GM20431 (cell line): ENCODE data around the gene GPBAR1.

ENCODE experiments used
- in situ Hi-C: fragments of 300-500 bp; cut with MseI, MboI; formaldehyde crosslinking; loops from one replicate; pipeline ENCODE4 v1.15.0; 2020; ENCODE audit warnings: low sequenced_read_pairs; ENCODE audit not compliant: unreplicated experiment

The GPBAR1 gene

DNA sequence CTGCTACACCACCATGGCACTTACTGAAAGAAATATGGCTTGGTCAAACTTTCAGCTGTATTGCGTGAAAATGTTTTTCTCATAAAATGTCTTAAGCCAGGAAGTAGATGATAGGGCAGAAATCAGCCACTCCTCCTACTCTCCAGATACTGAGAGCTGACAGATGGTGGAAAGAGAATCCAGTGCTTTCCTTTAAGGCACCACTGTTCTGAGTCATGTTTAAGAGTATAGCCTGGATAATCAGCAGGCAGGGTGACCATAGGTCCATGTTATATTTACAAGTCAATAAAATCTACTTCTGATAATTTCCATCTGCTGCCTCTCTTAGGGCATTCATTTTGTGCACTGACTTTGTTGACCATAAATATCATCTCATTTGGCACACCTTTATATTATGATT is 21.9 kb upstream of the GPBAR1 start:
- in situ Hi-C loops = no loop called here

DNA sequence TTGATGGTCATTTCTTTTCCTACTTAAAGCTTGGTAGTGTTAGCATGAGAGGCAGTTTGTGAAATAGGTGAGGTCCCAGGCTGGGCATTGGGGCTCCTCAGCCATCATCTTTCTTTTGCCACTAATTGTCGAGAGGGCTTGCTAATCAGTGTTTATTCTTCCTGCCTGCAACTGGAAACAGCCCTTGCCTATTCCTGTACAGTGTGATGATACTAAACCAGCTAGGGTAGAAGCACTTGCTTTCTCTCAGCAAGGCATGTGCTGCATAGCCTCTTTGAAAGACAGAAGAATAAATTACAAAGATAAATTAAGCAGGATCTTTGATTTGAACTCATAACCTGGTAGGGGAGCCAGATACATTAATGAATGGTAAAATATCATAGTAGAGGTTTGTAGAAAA is 16.6 kb upstream of the GPBAR1 start:
- in situ Hi-C loops = no loop called here

GRCh38 chr2:218244665-218245064 is 16.1 kb upstream of the GPBAR1 start:
- in situ Hi-C loops = no loop called here

DNA sequence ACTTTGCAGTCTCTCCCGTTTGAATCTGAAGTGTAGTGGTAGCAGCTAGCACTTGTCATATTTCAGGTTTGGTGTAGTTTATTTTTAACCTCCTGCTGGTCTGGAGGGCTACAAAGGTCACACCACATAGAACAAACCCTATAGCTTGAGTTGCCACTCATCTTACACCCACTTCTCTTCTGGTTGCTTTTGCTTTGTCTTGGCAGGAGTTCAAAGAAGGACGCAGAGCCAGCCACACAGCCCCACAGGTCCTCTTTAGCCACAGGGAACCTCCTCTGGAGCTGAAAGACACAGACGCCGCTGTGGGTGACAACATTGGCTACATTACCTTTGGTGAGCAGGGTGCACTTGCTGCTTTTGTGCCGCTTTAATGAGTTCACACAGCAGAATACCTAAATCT is 15.6 kb upstream of the GPBAR1 start:
- in situ Hi-C loops = no loop called here

DNA sequence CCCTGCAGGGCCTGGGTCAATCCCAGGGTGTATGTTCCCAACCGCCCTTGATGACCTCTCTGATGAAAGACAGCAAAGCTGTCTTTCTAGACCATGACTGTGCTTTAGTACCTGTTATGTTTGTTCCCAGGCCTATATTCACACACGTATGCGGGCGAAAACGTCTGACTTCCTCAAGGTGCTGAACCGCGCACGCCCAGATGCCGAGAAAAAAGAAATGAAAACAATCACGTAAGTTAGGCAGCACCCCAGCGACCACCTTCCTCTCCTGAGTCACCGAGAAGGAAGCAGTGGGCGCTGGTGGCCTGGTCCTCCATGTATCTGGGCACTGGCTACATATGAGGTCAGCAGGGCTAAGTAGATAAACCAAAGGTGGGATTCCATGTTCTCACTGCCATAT is 11.1 kb upstream of the GPBAR1 start:
- in situ Hi-C loops = loop anchor here (10.0 kb wide), 1 partner anchor 65 kb away; no protein-coding TSS in a partner anchor

GRCh38 chr2:218252509-218253231 is 8.1 kb upstream of the GPBAR1 start:
- in situ Hi-C loops = loop anchor here (10.0 kb wide), 1 partner anchor 68 kb away; no protein-coding TSS in a partner anchor

- in situ Hi-C loops = loop anchor here (10.0 kb wide), 1 partner anchor 68 kb away; no protein-coding TSS in a partner anchor
Measured at GRCh38 chr2:218253232-218253625, 7.6 kb upstream of the GPBAR1 start.

- in situ Hi-C loops = loop anchor here (10.0 kb wide), 1 partner anchor 71 kb away; no protein-coding TSS in a partner anchor
Measured at GRCh38 chr2:218255446-218255845, 5.4 kb upstream of the GPBAR1 start.

DNA sequence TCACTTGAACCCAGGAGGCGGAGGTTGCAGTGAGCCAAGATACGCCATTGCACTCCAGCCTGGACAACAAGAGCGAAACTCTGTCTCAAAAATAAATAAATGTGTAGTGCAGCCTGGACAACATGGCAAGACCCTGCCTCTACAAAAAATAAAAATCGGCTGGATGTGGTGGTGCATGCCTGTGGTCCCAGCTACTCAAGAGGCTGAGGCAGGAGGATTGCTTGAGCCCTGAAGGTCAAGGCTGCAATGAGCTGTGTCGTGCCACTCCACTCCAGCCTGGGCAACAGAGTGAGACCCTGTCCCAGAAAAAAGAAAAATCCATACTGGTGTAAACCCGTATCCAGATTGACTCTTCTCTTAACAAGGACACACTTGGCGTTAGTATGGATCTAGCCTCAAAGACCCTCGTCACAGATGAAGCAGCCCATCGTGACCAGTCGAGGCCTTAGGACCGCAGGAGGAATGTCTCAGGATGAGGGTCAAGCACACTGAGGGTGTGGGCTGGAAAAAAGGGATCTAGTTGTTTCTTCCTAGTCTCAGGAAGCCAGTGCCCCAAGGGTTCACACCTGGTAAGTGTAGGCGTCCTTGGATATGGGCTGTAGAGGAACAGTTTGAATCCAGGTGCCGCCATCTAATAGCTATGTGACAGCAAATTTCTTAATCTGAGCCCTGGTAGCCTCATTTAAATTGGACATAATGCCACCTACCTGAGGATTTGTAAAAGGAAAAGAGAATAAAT is 4.0 kb upstream of the GPBAR1 start:
- in situ Hi-C loops = loop anchor here (10.0 kb wide), 1 partner anchor 72 kb away; no protein-coding TSS in a partner anchor

DNA sequence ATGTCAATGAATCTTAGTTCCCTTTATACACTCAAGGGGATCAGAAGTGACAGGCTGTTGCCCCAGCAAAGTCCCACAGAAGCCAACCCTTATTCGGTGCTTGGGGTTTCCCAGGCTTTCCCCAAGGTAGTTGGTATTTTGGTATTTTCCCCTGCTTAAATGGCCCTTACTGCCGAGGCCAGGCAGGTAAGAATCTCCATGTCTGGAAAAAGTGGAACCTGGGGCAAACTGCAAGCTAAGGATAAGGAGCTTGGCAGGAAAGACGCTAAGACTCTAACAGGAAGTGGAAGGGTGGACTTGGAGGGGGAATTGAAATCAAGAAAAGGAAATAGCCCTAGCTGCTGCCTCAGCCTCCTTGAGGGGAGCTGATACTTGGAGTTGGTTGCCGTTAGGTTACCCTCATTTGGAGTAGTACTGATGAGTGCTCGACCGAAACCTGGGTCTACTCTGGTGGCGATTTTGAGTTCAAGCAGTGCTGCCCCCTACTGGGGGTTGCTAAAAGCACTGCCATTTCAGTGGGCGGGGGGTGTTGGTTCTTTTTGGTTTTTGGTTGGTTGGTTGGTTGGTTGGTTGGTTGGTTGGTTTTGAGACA is 3.3 kb upstream of the GPBAR1 start:
- in situ Hi-C loops = loop anchor here (10.0 kb wide), 1 partner anchor 73 kb away; no protein-coding TSS in a partner anchor

GRCh38 chr2:218259099-218259961 is 1.5 kb upstream of the GPBAR1 start:
- in situ Hi-C loops = loop anchor here (10.0 kb wide), 1 partner anchor 75 kb away; no protein-coding TSS in a partner anchor

- in situ Hi-C loops = no loop called here
Measured at GRCh38 chr2:218260166-218260565, 649 bp upstream of the GPBAR1 start.

DNA sequence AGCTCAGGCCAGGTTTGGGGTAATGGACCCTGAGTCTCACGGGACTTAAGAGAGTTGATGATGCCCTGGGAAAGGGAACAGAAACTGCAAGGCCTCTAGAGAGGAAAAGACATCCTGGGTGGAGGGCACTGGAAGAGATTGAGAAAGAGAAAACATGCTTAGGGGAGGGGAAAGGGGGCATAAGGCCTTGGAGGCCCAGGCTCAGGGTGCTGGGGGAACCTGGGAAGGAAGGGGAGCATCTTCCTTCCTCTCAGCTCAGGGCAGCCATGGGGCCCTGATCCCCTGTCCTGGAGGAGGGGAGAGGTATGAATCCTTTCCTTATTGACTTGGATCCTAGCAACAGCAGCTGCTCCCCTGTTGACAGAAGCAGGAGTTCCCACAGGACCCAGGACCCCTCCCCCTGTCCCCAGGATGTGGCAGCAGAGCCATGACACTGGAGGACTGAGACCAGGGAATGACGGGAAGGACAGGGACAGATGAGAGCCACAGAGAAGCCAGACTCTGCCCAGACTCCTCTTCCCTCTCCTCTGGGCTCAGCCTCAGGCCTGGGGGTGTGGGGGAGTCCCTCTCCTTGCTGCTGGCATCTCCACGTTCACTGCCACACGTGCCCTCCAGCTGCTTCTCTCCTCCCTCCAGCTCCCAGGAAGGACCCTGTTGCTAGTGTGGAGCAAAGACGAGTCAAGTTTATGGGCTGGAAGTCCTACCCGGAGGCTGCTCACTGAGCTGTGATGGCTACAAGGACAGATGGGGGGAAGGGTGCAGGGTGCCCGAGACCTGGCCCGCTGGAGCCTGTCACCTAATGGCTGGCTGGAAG is 815 bp downstream of the GPBAR1 start:
- in situ Hi-C loops = no loop called here

DNA sequence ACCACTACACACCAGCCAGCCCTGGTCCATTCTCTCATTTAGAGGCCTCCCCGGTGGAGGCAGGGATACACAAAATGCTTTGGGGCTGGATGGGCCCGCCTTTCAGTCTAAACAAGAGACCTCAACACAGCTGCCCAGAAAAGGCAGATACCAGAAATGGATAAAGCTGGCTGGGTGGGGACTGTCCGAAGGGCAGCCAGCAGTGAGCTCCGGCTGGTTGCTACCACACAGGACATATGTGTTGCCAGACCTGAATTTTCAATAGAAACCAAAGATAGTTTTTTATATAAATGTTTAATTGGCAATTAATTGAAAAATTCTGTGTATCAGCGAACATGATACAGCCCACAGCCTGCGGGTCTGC is 1.4 kb downstream of the GPBAR1 start:
- in situ Hi-C loops = no loop called here

DNA sequence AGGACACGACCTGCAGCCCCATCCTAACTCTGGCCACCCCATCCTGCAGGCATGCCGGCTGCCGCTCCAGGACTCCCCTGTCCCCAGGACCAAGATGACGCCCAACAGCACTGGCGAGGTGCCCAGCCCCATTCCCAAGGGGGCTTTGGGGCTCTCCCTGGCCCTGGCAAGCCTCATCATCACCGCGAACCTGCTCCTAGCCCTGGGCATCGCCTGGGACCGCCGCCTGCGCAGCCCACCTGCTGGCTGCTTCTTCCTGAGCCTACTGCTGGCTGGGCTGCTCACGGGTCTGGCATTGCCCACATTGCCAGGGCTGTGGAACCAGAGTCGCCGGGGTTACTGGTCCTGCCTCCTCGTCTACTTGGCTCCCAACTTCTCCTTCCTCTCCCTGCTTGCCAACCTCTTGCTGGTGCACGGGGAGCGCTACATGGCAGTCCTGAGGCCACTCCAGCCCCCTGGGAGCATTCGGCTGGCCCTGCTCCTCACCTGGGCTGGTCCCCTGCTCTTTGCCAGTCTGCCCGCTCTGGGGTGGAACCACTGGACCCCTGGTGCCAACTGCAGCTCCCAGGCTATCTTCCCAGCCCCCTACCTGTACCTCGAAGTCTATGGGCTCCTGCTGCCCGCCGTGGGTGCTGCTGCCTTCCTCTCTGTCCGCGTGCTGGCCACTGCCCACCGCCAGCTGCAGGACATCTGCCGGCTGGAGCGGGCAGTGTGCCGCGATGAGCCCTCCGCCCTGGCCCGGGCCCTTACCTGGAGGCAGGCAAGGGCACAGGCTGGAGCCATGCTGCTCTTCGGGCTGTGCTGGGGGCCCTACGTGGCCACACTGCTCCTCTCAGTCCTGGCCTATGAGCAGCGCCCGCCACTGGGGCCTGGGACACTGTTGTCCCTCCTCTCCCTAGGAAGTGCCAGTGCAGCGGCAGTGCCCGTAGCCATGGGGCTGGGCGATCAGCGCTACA is 2.1 kb downstream of the GPBAR1 start:
- in situ Hi-C loops = no loop called here

DNA sequence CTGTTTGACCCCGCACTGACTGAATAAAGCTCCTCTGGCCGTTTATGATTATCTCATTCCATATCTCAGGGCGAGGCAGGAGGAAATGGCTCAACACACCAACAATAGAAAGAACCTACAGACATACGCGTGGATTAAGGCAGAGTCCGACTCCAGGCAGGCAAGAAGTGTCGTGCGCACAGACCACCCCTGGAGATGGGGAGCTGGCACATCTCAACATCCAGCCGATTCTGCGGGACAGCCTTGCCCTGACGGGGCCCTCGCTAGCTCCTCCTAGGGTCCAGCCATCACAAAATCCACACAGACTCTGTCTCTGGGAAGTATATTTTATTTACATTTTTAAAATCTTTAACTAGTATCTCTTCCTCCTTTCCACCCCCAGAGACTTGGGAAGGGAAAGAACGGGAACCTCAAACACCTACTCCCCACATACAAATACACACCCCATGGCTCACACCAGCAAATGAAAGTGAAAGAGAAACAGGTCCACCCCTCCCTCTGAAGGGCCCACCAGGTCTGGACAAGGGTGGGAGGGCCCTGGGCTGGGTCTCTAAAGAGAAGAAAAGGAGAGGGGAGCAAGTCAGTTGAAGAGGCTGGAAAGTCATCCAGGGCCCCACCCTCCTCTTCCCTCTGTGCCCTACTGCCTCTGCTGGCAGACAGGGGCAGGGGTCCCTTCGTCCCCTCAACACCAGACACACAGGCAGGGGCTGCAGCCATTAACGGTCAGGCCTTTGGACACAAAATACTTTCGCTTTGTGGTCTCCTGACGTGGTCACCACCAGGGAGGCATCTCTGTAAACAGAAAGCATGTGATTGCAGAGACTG is 3.2 kb downstream of the GPBAR1 start:
- in situ Hi-C loops = no loop called here
